IMR-90 (cell line): ENCODE results near the gene TMTC1. TPM values are rescaled to one million over a fixed set of nuclear protein-coding genes. Genes with fewer than 3 reads are reported as not detected.

Experiments used
- ATAC-seq: fragments of 200-7000 bp; cut with Tn5 transposase; 2 replicates; pipeline ENCODE4 v1.9.1; 2020; ENCODE audit warnings: low read depth, mild to moderate bottlenecking, moderate library complexity
- BruUV-seq: library from RNA; stranded (reverse); fragments of 400-500 nt; replicated peaks from 2 replicates; lab custom pipeline; 2021; lab: Mats Ljungman, UMichigan
- CTCF ChIA-PET: fragments of 300-600 bp; formaldehyde crosslinking; extraction: SDS; loops from one replicate; lab custom pipeline; 2021; ENCODE audit warnings: antibody characterized with exemption; lab: Yijun Ruan, JAX
- POLR2A ChIA-PET: fragments of 300-600 bp; sonication (Branson Sonifier 250); formaldehyde crosslinking; loops from one replicate; lab custom pipeline; 2022; ENCODE audit warnings: antibody characterized with exemption; ENCODE audit not compliant: unreplicated experiment; lab: Charles Lee
- DNase-seq: peaks from one replicate; pipeline ENCODE4 v3.0.0; 2013
- H2AFZ ChIP-seq: replicated peaks from 2 replicates; pipeline ENCODE3; 2013; ENCODE audit warnings: low read length, mild to moderate bottlenecking; ENCODE audit not compliant: poor library complexity
- H2AK5ac ChIP-seq: 2 replicates; pipeline ENCODE4 v1.6.1; 2013; ENCODE audit warnings: low read depth, low read length, inconsistent platforms
- H2AK9ac ChIP-seq: replicated peaks from 2 replicates; pipeline ENCODE3; 2013; ENCODE audit warnings: mild to moderate bottlenecking, low read depth, low read length, moderate library complexity; ENCODE audit not compliant: poor library complexity
- H2BK120ac ChIP-seq: 2 replicates; pipeline ENCODE4 v1.6.1; 2013; ENCODE audit warnings: low read depth, low read length, inconsistent platforms
- H2BK15ac ChIP-seq: 3 replicates; pipeline ENCODE4 v1.6.1; 2013; ENCODE audit warnings: low read depth, low read length, inconsistent platforms
- H2BK20ac ChIP-seq: 2 replicates; pipeline ENCODE4 v1.6.1; 2013; ENCODE audit warnings: low read depth, mild to moderate bottlenecking, inconsistent platforms, low read length, moderate library complexity
- H2BK5ac ChIP-seq: 2 replicates; pipeline ENCODE4 v1.6.1; 2013; ENCODE audit warnings: mild to moderate bottlenecking, low read depth, low read length, inconsistent platforms; ENCODE audit not compliant: poor library complexity, severe bottlenecking
- H3K14ac ChIP-seq: replicated peaks from 2 replicates; pipeline ENCODE4 v1.6.1; 2013; ENCODE audit warnings: low read depth, low read length, inconsistent platforms
- H3K18ac ChIP-seq: 2 replicates; pipeline ENCODE4 v1.6.1; 2013; ENCODE audit warnings: low read depth, low read length, control low read depth
- H3K23ac ChIP-seq: 2 replicates; pipeline ENCODE4 v1.6.1; 2013; ENCODE audit warnings: low read depth, low read length, inconsistent platforms
- H3K27ac ChIP-seq: 2 replicates; pipeline ENCODE4 v1.5.1; 2013; ENCODE audit warnings: mild to moderate bottlenecking, control low read depth, low read length; ENCODE audit not compliant: insufficient read depth
- H3K27me3 ChIP-seq: 2 replicates; pipeline ENCODE4 v1.6.1; 2013; ENCODE audit warnings: low read length; ENCODE audit not compliant: control insufficient read depth, insufficient read depth
- H3K36me3 ChIP-seq: 2 replicates; pipeline ENCODE4 v1.6.1; 2013; ENCODE audit warnings: low read length, mixed read lengths; ENCODE audit not compliant: control insufficient read depth, insufficient read depth
- H3K4ac ChIP-seq: 2 replicates; pipeline ENCODE4 v1.6.1; 2013; ENCODE audit warnings: low read depth, low read length, inconsistent platforms
- H3K4me1 ChIP-seq: 2 replicates; pipeline ENCODE4 v1.6.1; 2013; ENCODE audit warnings: low read length, mixed read lengths; ENCODE audit not compliant: control insufficient read depth, insufficient read depth
- H3K4me2 ChIP-seq: 2 replicates; pipeline ENCODE4 v1.6.1; 2013; ENCODE audit warnings: low read depth, mild to moderate bottlenecking, control low read depth, low read length, moderate library complexity
- H3K4me3 ChIP-seq: 2 replicates; pipeline ENCODE4 v1.5.1; 2013; ENCODE audit warnings: low read depth, mild to moderate bottlenecking, control low read depth, low read length, moderate library complexity; ENCODE audit not compliant: insufficient read depth
- H3K56ac ChIP-seq: 2 replicates; pipeline ENCODE4 v1.6.1; 2013; ENCODE audit warnings: low read length, inconsistent platforms; ENCODE audit not compliant: insufficient read depth; ENCODE audit errors: extremely low read depth
- H3K79me1 ChIP-seq, 2 experiments: 2 replicates each; pipeline ENCODE4 v1.6.1; 2013; ENCODE audit warnings: low read length in 2 of 2, inconsistent platforms in 1 of 2, low read depth in 1 of 2
- H3K9ac ChIP-seq: 2 replicates; pipeline ENCODE4 v1.6.1; 2013; ENCODE audit warnings: low read depth, low read length, control low read depth
- H3K9me1 ChIP-seq: 2 replicates; pipeline ENCODE4 v1.6.1; 2013; ENCODE audit warnings: low read length, inconsistent platforms; ENCODE audit not compliant: insufficient read depth
- H3K9me3 ChIP-seq: 2 replicates; pipeline ENCODE4 v1.6.1; 2013; ENCODE audit warnings: low read length; ENCODE audit not compliant: control insufficient read depth, insufficient read depth
- H4K20me1 ChIP-seq: 2 replicates; pipeline ENCODE4 v1.6.1; 2013; ENCODE audit warnings: low read length, inconsistent platforms; ENCODE audit not compliant: insufficient read depth
- H4K5ac ChIP-seq: 2 replicates; pipeline ENCODE4 v1.6.1; 2013; ENCODE audit warnings: mild to moderate bottlenecking, low read depth, low read length, control low read depth
- H4K8ac ChIP-seq, 2 experiments: 2 replicates each; pipeline ENCODE4 v1.6.1; 2013; ENCODE audit warnings: low read depth in 2 of 2, low read length in 2 of 2, control low read depth in 1 of 2, inconsistent platforms in 1 of 2
- H4K91ac ChIP-seq: 2 replicates; pipeline ENCODE4 v1.6.1; 2013; ENCODE audit warnings: low read depth, low read length, inconsistent platforms; ENCODE audit not compliant: insufficient read depth
- NFE2L2 ChIP-seq: fragments of 150-350 bp; IDR thresholded peaks from 2 replicates; pipeline ENCODE4 v1.6.1; 2016; ENCODE audit warnings: low read depth, mild to moderate bottlenecking, low read length
- RFX5 ChIP-seq: IDR thresholded peaks from 2 replicates; pipeline ENCODE4 v1.8.0; 2012; ENCODE audit warnings: low read depth, mild to moderate bottlenecking, low read length, moderate library complexity
- WGBS, 2 experiments: methylation state at CpG; one replicate each; pipeline versions ENCODE4 v1.1.5 to v1.1.7; 2013; ENCODE audit warnings: missing lambda C conversion rate in 2 of 2; ENCODE audit not compliant: insufficient read length in 1 of 2; ENCODE audit errors: extremely low coverage in 2 of 2; 5-methylcytosine and 5-hydroxymethylcytosine counted together
- dilution Hi-C: fragments of 300-500 bp; cut with HindIII; formaldehyde crosslinking; loops from one replicate; pipeline ENCODE4 v1.14.3; 2018; ENCODE audit warnings: low sequenced_read_pairs; ENCODE audit not compliant: unreplicated experiment
- in situ Hi-C: fragments of 300-500 bp; cut with MboI; formaldehyde crosslinking; loops from 3 replicates; pipeline ENCODE4 v1.14.3; 2019; ENCODE audit warnings: low sequenced_read_pairs, inconsistent platforms, mixed read lengths
- intact Hi-C: fragments of 100-400 bp; cut with micrococcal nuclease; formaldehyde crosslinking; loops from 2 replicates; pipeline ENCODE4 v1.10.0; 2022
- polyA plus RNA-seq, 3 experiments: library from polyadenylated mRNA; depleted of rRNA; stranded (reverse); fragments of >200 nt; gene quantifications; 2 replicates each; pipeline ENCODE4 v1.2.3, GENCODE V29; 2012; ENCODE audit warnings: low replicate concordance in 1 of 3
- total RNA-seq: library from RNA; depleted of rRNA; stranded (reverse); fragments of >200 nt; gene quantifications from 2 replicates; pipeline ENCODE4 v1.2.3, GENCODE V29; 2012
- TF ChIP-seq, protein P1 (sequence below): conservative IDR thresholded peaks from 2 replicates; pipeline ENCODE4 v1.5.1; 2012; ENCODE audit warnings: mild to moderate bottlenecking, low read depth, low read length, improper control_type of control experiment

TMTC1 gene
- total and polyA plus RNA-seq, 2 of the 4 experiments (the other 2 are of a cell fraction) = 12.5 to 36.4 TPM

DNA sequence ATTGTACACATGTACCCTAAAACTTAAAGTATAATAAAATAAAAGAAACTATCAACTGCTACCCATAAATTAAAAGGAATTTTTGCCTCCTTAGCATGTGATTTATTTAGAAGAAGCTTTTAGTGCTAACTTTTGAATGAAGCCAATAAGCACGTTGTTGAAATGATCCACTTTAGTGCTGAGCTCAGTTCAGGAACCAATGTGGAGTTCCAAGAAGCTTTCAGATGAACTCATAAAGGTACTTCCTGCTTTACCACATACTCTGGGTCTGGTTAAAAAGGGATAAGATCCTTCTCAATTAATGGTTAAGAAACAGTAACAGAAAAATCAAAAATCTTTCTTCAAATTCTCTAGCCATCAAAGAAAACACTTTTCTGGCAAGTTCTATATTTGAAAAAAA is 39.4 kb downstream of the TMTC1 start:
- peak overlapping the region; percentile 24; the same call in 1 of the 2 replicates for H3K27ac ChIP-seq
- ChIA-PET CTCF (no interaction called here), POLR2A (interaction anchor here (0.6 kb wide), 1 partner anchor 9 kb away, joined by 3 read pairs; no protein-coding TSS in a partner anchor)

More for the DNA sequence above, 39.4 kb downstream of the TMTC1 start:
- Histone ChIP-seq H3K4me1 (peaks cover 13% of the 10 kb centered on the region), H2BK5ac (peak overlapping the region; percentile 80), H4K8ac (peak overlapping the region in 1 of 2 experiments; percentile 65; a peak in 2 of 4 replicates), H2AK9ac (no peak overlapping the region), H3K79me1 (peaks cover 0 to 21% of the 10 kb centered on the region in 2 experiments; a peak in 2 of 4 replicates), H3K36me3 (peaks cover 13% of the 10 kb centered on the region), H4K5ac (peak overlapping the region; percentile 35; the same call in 1 of the 2 replicates), H2AFZ (no peak overlapping the region), H3K14ac (peak overlapping the region; percentile 72; the same call in 1 of the 2 replicates), H3K9ac (no peak overlapping the region), H3K18ac (peak overlapping the region; percentile 84; the same call in 1 of the 2 replicates), H4K20me1 (no peaks in the 10 kb centered on the region), H3K4ac (no peak overlapping the region), H3K23ac (no peak overlapping the region), H3K4me2 (no peak overlapping the region), H2BK120ac (peak overlapping the region; percentile 75), H4K91ac (0 out of 2 replicates have a peak overlapping the region, but pooled peaks have one; percentile 37), H3K4me3 (no peak overlapping the region), H3K9me1 (peaks cover 3% of the 10 kb centered on the region; the same call in 1 of the 2 replicates), H3K27me3 (no peaks in the 10 kb centered on the region), H3K9me3 (no peaks in the 10 kb centered on the region), H2BK15ac (0 out of 3 replicates have a peak overlapping the region, but pooled peaks have one; percentile 21), H2AK5ac (0 out of 2 replicates have a peak overlapping the region, but pooled peaks have one; percentile 15), H2BK20ac (peak overlapping the region; percentile 84), H3K56ac (no peak overlapping the region)
- ATAC-seq (no peak), DNase-seq (peak; percentile 23)
- no CpG with 5 or more reads among the region's 1 CpG for WGBS, 2 experiments
- TF ChIP-seq NFE2L2 = no peak
- TF ChIP-seq, protein P1, sequence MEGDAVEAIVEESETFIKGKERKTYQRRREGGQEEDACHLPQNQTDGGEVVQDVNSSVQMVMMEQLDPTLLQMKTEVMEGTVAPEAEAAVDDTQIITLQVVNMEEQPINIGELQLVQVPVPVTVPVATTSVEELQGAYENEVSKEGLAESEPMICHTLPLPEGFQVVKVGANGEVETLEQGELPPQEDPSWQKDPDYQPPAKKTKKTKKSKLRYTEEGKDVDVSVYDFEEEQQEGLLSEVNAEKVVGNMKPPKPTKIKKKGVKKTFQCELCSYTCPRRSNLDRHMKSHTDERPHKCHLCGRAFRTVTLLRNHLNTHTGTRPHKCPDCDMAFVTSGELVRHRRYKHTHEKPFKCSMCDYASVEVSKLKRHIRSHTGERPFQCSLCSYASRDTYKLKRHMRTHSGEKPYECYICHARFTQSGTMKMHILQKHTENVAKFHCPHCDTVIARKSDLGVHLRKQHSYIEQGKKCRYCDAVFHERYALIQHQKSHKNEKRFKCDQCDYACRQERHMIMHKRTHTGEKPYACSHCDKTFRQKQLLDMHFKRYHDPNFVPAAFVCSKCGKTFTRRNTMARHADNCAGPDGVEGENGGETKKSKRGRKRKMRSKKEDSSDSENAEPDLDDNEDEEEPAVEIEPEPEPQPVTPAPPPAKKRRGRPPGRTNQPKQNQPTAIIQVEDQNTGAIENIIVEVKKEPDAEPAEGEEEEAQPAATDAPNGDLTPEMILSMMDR = no peak
- no peak for TF ChIP-seq RFX5
- dilution Hi-C loops = no loop called here
- BruUV-seq = no TSS peak
- intact Hi-C loops = no loop called here
- in situ Hi-C loops = no loop called here
